GM15510 (cell line): ENCODE results near the gene PRPF19.

Experiments
- POLR2A ChIP-seq: IDR thresholded peaks from 3 replicates; pipeline ENCODE4 v1.6.1; 2011; ENCODE audit warnings: borderline replicate concordance; ENCODE audit not compliant: insufficient read length; ENCODE audit errors: extremely low read depth

PRPF19 gene

DNA sequence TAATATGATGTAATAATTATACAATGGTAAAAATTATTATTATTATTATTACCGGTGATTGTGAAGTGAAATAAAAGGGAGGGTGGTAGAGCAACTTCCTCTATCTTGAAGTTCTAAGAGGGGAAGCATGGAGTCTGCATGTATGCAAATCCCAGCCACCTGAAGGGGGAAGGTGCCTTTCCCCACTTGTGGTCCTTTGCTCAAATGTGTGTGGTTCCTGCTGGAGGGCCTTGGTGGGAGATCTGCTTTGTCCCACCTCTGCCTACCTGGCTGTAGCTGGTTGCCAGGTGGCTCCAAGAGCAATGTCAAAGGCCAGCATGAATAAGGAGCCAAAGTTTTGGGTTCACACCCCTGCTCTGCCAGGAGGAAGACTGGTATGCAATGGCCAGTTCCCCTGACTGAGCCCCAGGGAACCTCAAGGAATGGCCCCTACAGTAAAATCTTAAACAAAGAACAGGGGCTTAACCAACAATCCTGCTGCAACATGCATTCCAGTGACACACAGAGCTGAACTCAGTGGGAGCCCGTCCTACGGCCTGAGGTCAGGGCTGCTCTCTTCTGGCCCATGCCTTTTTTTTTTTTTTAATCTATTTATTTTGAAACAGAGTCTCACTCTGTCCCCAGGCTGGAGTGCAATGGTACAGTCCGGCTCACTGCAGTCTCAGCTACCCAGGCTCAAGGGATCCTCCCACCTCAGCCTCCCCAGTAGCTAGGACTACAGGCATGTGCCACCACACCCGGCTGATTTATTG, 26.4 kb upstream of the PRPF19 start:
- no peak for TF ChIP-seq POLR2A

DNA sequence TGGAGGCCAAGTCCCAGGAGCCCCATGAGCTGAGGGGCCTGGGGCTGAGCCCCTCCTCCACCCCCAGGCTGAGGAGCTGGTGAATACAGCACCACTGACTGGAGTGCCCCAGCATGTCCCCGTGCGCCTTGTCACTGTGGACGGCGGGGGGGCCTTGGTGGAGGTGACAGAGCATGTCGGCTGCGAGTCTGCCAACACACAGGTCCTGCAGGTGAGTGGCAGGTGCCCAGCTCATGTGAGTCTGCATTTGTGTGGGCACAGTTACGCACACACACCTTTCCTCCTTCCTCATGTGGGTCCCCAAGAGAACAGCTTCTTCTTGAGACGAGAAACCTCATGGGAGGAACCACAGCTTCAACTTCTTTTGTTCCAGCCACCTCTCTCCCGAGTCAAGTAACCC, 25.5 kb upstream of the PRPF19 start:
- TF ChIP-seq POLR2A = no peak

DNA sequence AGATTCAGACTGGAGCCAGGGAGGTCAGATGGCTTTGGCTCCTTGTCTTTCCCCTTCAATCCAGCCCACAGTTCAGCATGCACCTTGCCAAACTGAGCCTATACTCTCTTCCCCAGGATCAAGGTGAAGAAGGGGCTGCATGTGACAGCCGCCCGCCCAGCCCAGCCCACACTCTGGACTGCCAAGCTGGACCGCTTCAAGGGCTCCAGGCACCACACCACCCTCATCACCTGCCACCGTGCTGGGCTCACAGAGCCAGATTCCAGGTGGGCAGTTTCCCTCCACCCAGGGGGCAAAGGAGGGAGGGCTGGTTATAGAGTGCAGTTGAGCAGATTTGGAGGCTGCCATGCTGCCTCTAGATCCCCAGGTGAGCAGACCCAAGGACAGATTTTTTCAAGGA, 24.0 kb upstream of the PRPF19 start:
- TF ChIP-seq POLR2A = no peak

- TF ChIP-seq POLR2A = no peak
Observed at GRCh38 chr11:60929764-60930163, 23.4 kb upstream of the PRPF19 start.

DNA sequence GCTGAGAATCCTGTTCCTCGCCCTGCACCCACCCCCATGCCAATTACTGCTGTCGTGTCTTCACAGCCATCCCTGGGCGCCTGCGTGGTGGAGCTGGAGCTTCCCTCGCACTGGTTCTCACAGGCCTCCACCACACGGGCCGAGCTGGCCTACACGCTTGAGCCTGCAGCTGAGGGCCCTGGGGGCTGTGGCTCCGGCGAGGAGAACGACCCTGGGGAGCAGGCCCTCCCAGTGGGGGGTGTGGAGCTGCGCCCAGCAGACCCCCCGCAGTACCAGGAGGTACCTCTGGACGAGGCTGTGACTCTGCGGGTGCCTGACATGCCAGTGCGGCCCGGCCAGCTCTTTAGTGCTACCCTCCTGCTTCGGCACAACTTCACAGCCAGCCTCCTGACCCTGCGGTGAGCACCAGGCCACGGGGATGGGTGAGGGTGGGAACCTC, 22.2 kb upstream of the PRPF19 start:
- TF ChIP-seq POLR2A = no peak

DNA sequence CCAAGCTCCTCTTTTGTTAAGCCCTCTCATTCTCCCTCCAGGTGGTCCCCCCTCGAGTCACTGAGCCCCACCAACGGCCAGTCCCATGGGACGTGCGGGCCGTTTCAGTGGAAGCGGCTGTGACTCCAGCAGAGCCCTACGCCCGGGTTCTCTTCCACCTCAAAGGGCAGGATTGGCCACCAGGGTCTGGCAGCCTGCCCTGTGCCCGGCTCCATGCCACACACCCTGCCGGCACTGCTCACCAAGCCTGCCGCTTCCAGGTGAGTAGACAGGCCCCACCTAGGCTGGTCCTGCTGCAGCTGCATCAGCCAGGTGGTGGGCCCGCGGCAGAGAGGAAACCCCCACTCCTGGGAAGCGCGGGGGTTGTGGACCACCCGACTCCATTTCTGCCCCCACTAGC, 21.2 kb upstream of the PRPF19 start:
- TF ChIP-seq POLR2A = no peak

- no peak for TF ChIP-seq POLR2A
Observed at GRCh38 chr11:60927061-60927592, 20.7 kb upstream of the PRPF19 start.

GRCh38 chr11:60926500-60926899, 20.1 kb upstream of the PRPF19 start:
- TF ChIP-seq POLR2A = no peak

- no peak for TF ChIP-seq POLR2A
Observed at GRCh38 chr11:60925868-60926267, 19.5 kb upstream of the PRPF19 start.

- no peak for TF ChIP-seq POLR2A
Observed at GRCh38 chr11:60924906-60925853, 18.8 kb upstream of the PRPF19 start.

DNA sequence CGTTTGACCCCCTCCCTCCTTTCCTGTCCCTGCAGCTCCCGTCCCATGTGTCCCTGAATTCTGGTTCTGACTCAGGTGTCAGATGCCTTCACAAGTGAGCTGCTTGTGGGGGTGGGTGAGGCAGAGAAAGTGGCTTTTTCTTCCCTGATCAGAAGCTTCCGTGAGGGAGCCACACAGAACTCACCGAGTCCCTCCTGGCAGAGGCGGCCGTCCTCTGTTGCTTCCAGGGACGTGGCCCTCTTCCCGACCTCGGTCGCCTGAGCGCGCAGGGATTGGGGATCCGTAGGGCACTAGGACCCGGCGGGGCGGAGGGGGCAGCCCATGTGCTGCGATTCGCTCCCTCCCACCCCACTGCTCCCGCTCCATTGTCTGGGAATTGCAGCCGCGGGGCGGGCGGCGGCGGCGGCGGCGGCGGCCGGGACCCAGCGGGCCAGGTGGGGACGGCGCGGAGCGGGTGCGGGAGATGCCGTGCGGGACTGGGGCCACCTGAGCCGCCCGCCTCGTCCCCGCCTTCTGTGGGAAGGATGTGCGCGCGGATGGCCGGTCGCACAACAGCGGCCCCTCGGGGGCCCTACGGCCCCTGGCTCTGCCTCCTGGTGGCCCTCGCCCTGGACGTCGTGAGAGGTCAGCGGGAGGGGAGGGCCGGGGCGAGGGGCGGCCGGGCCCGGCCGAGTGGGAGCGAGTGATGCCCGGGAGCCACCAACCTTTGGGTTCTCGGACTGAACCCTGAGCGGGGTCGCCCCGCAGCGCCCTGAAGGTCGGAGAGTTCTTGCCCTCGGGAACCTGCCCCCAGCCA, 17.9 kb upstream of the PRPF19 start, which contains the start of gene TMEM132A:
Gene TMEM132A, plus strand, starts transcription at position 351 of the 796 bp plus-strand sequence. Its CDS starts 174 bp downstream, at position 525.
- TF ChIP-seq POLR2A = no peak

DNA sequence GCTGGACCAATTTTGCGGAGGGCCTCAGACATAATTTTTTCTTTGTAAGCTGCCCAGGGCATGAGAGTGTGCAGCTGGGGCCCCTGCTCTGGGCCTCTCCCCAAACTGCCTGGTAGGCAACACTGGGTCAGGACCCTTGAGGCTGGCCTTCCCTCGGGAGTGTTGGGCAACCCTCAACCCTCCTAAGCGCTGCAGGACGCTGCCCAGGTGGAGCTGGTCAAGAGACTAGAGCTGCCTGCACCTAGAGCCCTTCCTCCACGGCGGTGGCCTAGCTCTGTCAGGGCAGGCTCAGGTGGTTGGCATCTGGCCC, 17.4 kb upstream of the PRPF19 start:
- no peak for TF ChIP-seq POLR2A

- TF ChIP-seq POLR2A = no peak
Observed at GRCh38 chr11:60923326-60923725, 16.9 kb upstream of the PRPF19 start.

GRCh38 chr11:60922906-60923305, 16.5 kb upstream of the PRPF19 start:
- TF ChIP-seq POLR2A = no peak

DNA sequence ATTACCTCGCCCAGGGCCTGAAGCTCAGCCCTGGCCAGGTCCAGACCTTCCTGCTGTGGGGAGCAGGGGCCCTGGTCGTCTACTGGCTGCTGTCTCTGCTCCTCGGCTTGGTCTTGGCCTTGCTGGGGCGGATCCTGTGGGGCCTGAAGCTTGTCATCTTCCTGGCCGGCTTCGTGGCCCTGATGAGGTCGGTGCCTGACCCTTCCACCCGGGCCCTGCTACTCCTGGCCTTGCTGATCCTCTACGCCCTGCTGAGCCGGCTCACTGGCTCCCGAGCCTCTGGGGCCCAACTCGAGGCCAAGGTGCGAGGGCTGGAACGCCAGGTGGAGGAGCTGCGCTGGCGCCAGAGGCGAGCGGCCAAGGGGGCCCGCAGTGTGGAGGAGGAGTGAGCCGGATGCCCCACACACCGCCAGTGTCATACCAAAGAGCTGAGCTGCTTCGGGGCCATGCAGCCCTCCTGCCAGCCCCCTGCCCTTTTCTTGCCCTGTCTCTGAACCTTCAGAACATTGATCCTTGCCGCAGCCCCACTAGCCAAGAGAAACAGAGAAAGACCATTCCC, 15.5 kb upstream of the PRPF19 start:
- TF ChIP-seq POLR2A = no peak

- no peak for TF ChIP-seq POLR2A
Observed at GRCh38 chr11:60921259-60921658, 14.9 kb upstream of the PRPF19 start.
